OCI-LY7 (cell line): ENCODE results near the gene NCLN. TPM values are rescaled to one million over a fixed set of nuclear protein-coding genes. Genes with fewer than 3 reads are reported as not detected.

Source experiments
- BruUV-seq: library from RNA; stranded (reverse); fragments of 400-500 nt; replicated peaks from 2 replicates; lab custom pipeline; 2021; lab: Mats Ljungman, UMichigan
- CTCF ChIA-PET: fragments of 300-600 bp; sonication (Branson Sonifier 250); formaldehyde crosslinking; loops from one replicate; lab custom pipeline; 2022; ENCODE audit warnings: antibody characterized with exemption; ENCODE audit not compliant: unreplicated experiment; lab: Charles Lee
- POLR2A ChIA-PET: fragments of 300-600 bp; sonication (Branson Sonifier 250); formaldehyde crosslinking; loops from one replicate; lab custom pipeline; 2022; ENCODE audit warnings: antibody characterized with exemption; lab: Charles Lee
- DNase-seq: peaks from one replicate; pipeline ENCODE4 v3.0.0-alpha.2; 2015; ENCODE audit warnings: low spot score
- H2AFZ ChIP-seq: fragments of 200-600 bp; sonication (generic), shearing (Covaris generic); 2 replicates; pipeline ENCODE4 v1.6.1; 2014; ENCODE audit warnings: mild to moderate bottlenecking, antibody characterized with exemption, low read length, moderate library complexity
- H3K27ac ChIP-seq: fragments of 200-600 bp; sonication (generic); 2 replicates; pipeline ENCODE4 v1.5.1; 2014; ENCODE audit warnings: mixed run types, low read depth, mild to moderate bottlenecking, moderate library complexity, low read length, inconsistent platforms; ENCODE audit not compliant: poor library complexity, severe bottlenecking
- H3K36me3 ChIP-seq: fragments of 200-600 bp; sonication (generic); 2 replicates; pipeline ENCODE4 v1.6.1; 2014; ENCODE audit warnings: mild to moderate bottlenecking, antibody characterized with exemption, low read length, moderate library complexity, mixed read lengths; ENCODE audit not compliant: insufficient read depth
- H3K4me1 ChIP-seq: fragments of 200-600 bp; sonication (generic); 2 replicates; pipeline ENCODE4 v1.5.1; 2014; ENCODE audit warnings: mild to moderate bottlenecking, low read length; ENCODE audit not compliant: insufficient read depth, poor library complexity, severe bottlenecking
- H3K4me2 ChIP-seq: fragments of 200-600 bp; sonication (generic); 2 replicates; pipeline ENCODE4 v1.6.1; 2014; ENCODE audit warnings: mild to moderate bottlenecking, low read length
- H3K4me3 ChIP-seq: fragments of 200-600 bp; sonication (generic); 2 replicates; pipeline ENCODE4 v1.5.1; 2014; ENCODE audit warnings: mild to moderate bottlenecking, low read depth, low read length; ENCODE audit not compliant: poor library complexity, severe bottlenecking
- H3K79me2 ChIP-seq: fragments of 200-600 bp; sonication (generic); 2 replicates; pipeline ENCODE4 v1.6.1; 2016; ENCODE audit warnings: low read depth, mild to moderate bottlenecking, low read length, moderate library complexity, mixed read lengths; ENCODE audit not compliant: insufficient read depth
- H3K9me2 ChIP-seq: fragments of 200-600 bp; sonication (generic); 2 replicates; pipeline ENCODE4 v1.6.1; 2016; ENCODE audit warnings: mild to moderate bottlenecking, low read length, mixed read lengths; ENCODE audit not compliant: insufficient read depth
- H3K9me3 ChIP-seq: fragments of 200-600 bp; sonication (generic); 2 replicates; pipeline ENCODE4 v1.6.1; 2014; ENCODE audit warnings: mild to moderate bottlenecking, mixed run types, low read length, mixed read lengths
- H4K20me1 ChIP-seq: fragments of 200-600 bp; sonication (generic); 2 replicates; pipeline ENCODE4 v1.6.1; 2014; ENCODE audit warnings: mild to moderate bottlenecking, antibody characterized with exemption, low read length, moderate library complexity, mixed read lengths; ENCODE audit not compliant: insufficient read depth
- CTCF ChIP-seq: fragments of 200-600 bp; sonication (generic); conservative IDR thresholded peaks from 2 replicates; pipeline ENCODE4 v1.5.1; 2014; ENCODE audit warnings: mild to moderate bottlenecking, antibody characterized with exemption, low read length, moderate library complexity, mixed read lengths
- EZH2phosphoT487 ChIP-seq: fragments of 200-600 bp; sonication (generic); IDR thresholded peaks from 2 replicates; pipeline ENCODE4 v1.6.1; 2018; ENCODE audit warnings: low read depth, borderline replicate concordance, mild to moderate bottlenecking, mixed run types, antibody characterized with exemption, low read length, moderate library complexity, mixed read lengths
- intact Hi-C: fragments of 100-400 bp; cut with micrococcal nuclease; formaldehyde crosslinking; loops from one replicate; pipeline ENCODE4 v1.10.0; 2022; ENCODE audit not compliant: unreplicated experiment
- total RNA-seq, 2 experiments: library from RNA; depleted of rRNA in 1 of 2; stranded (reverse); fragments of >200 nt in 1 of 2; shearing (Covaris generic) in 1 of 2; gene quantifications; 2 replicates each; pipeline ENCODE4 v1.2.3, GENCODE V29; 2014 to 2022

Gene NCLN
- total RNA-seq, 2 experiments from 2014 or later = 49.2 to 61.9 TPM

DNA sequence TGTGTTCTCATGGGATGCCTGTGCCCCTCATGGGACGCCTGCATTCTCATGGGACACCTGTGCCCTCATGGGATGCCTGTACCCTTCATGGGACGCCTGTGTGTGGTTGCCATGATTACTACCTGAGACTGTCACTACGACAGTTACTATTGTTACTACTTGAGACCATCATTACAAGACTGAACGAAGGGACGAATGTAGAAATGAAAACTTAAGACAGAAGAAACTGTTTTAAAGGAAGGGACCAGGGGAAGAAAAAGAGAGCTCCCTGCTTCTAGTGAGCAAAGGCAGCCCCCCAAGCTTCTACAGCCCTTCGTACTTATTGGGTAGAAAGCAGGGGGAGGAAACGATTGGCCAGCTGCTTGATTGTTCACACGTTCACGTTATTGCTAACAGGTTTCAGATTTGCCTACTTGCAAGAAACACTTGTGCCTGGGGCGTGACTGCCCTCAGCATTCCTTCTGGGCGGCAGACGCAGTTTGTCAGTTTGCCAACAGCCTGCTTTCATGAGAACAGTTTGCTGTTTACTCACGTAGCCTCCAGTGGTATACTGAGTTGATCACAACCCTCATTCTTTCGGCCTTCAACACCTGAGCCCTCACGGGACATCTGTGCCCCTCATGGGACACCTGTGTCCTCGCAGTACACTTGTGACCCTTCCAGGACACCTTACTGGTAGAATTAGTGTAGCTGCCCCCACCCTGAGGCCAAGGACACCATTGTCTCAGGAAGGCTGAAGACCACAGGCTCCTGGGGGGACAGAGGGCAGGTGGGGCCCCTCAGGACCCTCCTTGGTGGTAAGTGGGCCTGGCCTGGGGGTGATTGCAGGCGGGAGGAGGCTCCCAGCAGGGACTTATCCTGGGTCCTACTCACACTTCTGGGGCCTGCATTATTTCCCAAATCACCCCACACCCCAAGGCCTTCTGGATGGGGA is 9.7 kb upstream of the NCLN start:
- Histone ChIP-seq H3K79me2 (no peaks in the 10 kb centered on the region), H3K9me3 (no peaks in the 10 kb centered on the region), H2AFZ (no peak overlapping the region), H3K9me2 (no peaks in the 10 kb centered on the region), H4K20me1 (no peaks in the 10 kb centered on the region), H3K4me3 (no peak overlapping the region), H3K4me1 (peaks cover 61% of the 10 kb centered on the region), H3K27ac (no peak overlapping the region), H3K4me2 (0 out of 2 replicates have a peak overlapping the region, but pooled peaks have one; percentile 6), H3K36me3 (no peaks in the 10 kb centered on the region)
- CTCF ChIA-PET = no interaction called here
- TF ChIP-seq EZH2phosphoT487 = no peak
- TF ChIP-seq CTCF = no peak
- no TSS peak for BruUV-seq
- POLR2A ChIA-PET = no interaction called here
- DNase-seq = no peak
- intact Hi-C loops = no loop called here

- no TSS peak for BruUV-seq
- POLR2A ChIA-PET = no interaction called here
- CTCF ChIA-PET = no interaction called here
- Histone ChIP-seq H3K9me3 (no peaks in the 10 kb centered on the region), H3K79me2 (no peaks in the 10 kb centered on the region), H3K27ac (no peak overlapping the region), H3K36me3 (no peaks in the 10 kb centered on the region), H4K20me1 (no peaks in the 10 kb centered on the region), H3K9me2 (no peaks in the 10 kb centered on the region), H3K4me3 (no peak overlapping the region), H3K4me1 (peaks cover 70% of the 10 kb centered on the region), H3K4me2 (0 out of 2 replicates have a peak overlapping the region, but pooled peaks have one; percentile 6), H2AFZ (no peak overlapping the region)
- no peak for DNase-seq
- no peak for TF ChIP-seq CTCF
- no peak for TF ChIP-seq EZH2phosphoT487
- intact Hi-C loops = no loop called here
Observed at GRCh38 chr19:3176715-3177501, 8.8 kb upstream of the NCLN start.
